Brain microvascular endothelial cell (primary cell): ENCODE measurements around the gene NTM.
A peak's percentile ranks its signal among the peaks of the same experiment; 100 is the strongest.

Experiments
- DNase-seq: peaks from one replicate; pipeline ENCODE4 v3.0.0-alpha.2; 2020
- H3K27ac ChIP-seq: fragments of 250-450 bp; sonication (Bioruptor Pico); 2 replicates; pipeline ENCODE4 v1.5.1; 2020; ENCODE audit warnings: mild to moderate bottlenecking, moderate library complexity
- H3K27me3 ChIP-seq: fragments of 250-450 bp; sonication (Bioruptor Pico); replicated peaks from 2 replicates; pipeline ENCODE4 v1.5.1; 2020; ENCODE audit warnings: mild to moderate bottlenecking
- H3K36me3 ChIP-seq: fragments of 250-450 bp; sonication (Bioruptor Pico); replicated peaks from 2 replicates; pipeline ENCODE4 v1.5.1; 2020; ENCODE audit warnings: mild to moderate bottlenecking
- H3K4me3 ChIP-seq: 2 replicates; pipeline ENCODE4 v1.5.1; 2011; ENCODE audit warnings: low read depth, mild to moderate bottlenecking, control low read depth, low read length, moderate library complexity
- in situ Hi-C: cut with HindIII; loops from 2 replicates; pipeline ENCODE4 v1.10.0; 2017; ENCODE audit warnings: low sequenced_read_pairs, low pct_ligation_motif_present
- TF ChIP-seq, protein P1 (sequence below): IDR thresholded peaks from 2 replicates; pipeline ENCODE4 v1.5.1; 2011; ENCODE audit warnings: low read depth, mild to moderate bottlenecking, moderate library complexity, low read length, control low read depth, inconsistent platforms; ENCODE audit errors: missing control alignments

Gene NTM

DNA sequence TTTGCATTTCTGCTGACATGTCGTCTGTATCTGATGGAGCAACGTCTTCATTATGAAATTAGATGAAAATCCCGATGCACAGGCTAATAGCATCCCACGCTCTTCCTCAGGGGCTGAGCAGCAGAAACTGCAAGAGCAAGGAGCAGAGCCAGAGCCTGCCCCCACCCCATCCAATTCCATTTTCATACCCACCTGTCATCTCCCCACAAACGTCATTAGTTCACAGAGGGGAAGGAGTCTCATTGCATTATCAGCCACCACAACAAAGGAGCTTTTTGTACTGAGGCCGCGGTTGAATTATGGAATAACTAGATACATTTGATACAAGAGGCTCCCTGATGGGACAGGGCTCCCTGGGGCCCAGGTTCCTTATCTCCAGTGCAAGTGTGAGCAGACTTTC, 515.0 kb downstream of the NTM start:
- in situ Hi-C loops: no loop called here
- DNase-seq: no peak
- H3K27ac ChIP-seq: no peak overlapping the region
- no peaks in the 10 kb centered on the region for H3K27me3 ChIP-seq
- TF ChIP-seq, protein P1, sequence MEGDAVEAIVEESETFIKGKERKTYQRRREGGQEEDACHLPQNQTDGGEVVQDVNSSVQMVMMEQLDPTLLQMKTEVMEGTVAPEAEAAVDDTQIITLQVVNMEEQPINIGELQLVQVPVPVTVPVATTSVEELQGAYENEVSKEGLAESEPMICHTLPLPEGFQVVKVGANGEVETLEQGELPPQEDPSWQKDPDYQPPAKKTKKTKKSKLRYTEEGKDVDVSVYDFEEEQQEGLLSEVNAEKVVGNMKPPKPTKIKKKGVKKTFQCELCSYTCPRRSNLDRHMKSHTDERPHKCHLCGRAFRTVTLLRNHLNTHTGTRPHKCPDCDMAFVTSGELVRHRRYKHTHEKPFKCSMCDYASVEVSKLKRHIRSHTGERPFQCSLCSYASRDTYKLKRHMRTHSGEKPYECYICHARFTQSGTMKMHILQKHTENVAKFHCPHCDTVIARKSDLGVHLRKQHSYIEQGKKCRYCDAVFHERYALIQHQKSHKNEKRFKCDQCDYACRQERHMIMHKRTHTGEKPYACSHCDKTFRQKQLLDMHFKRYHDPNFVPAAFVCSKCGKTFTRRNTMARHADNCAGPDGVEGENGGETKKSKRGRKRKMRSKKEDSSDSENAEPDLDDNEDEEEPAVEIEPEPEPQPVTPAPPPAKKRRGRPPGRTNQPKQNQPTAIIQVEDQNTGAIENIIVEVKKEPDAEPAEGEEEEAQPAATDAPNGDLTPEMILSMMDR: no peak
- no peaks in the 10 kb centered on the region for H3K36me3 ChIP-seq
- no peak overlapping the region for H3K4me3 ChIP-seq

DNA sequence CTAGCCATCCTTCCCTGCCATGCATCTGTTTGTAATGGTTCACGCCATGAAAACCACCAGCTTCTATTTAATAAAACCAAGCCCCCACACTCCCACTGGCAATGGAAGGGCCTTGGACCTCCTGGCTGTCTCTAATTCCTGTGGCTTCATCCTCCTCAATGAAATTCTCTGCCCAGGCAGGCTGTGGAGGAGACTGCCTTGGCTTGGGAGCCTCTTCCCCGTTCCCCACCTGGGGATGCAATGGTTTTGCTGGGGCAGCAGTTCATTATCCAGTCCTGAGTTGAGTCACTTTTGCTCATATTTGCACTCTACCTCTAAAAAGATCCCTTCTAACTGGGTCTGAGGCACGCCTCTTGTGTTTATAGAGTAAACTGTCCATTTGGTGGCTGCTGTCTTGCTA, 515.8 kb downstream of the NTM start:
- in situ Hi-C loops: no loop called here
- TF ChIP-seq, protein P1: no peak
- no peak for DNase-seq

DNA sequence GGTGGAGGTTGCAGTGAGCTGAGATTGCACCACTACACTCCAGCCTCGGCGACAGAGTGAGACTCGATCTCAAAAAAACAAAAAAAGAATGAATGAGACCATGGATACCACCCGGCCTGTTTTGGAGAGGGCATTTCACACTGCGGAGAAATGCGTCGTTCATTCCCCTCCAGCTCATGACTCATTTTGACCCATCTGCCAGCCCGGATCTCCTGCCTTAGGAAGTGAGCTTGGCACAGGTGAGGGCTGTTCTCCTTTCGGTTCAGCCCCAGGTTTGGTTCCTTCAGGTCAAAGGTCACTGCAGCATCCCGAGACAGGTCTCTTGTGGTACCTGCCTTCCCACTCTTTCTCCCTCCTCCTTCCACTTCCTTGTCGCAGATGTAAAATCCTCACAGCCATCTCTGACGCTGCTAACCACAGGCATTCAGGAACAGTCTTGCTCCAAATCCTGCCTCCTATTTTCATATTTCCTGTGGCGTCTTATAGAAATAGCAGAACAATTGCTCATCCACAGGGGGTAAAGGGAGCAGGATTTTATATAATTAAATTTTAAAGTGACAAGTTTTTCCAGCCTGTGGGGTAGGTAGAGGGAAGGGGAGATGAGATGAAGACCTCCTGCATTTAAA, 517.9 kb downstream of the NTM start:
- H3K4me3 ChIP-seq: no peak overlapping the region
- TF ChIP-seq, protein P1: no peak
- DNase-seq: peak; percentile 94
- H3K27me3 ChIP-seq: no peaks in the 10 kb centered on the region
- in situ Hi-C loops: no loop called here
- H3K36me3 ChIP-seq: no peaks in the 10 kb centered on the region
- peak overlapping the region; percentile 92 for H3K27ac ChIP-seq

More for the DNA sequence above, 515.8 kb downstream of the NTM start:
- Histone ChIP-seq H3K36me3 (no peaks in the 10 kb centered on the region), H3K27me3 (no peaks in the 10 kb centered on the region), H3K27ac (no peak overlapping the region), H3K4me3 (no peak overlapping the region)

DNA sequence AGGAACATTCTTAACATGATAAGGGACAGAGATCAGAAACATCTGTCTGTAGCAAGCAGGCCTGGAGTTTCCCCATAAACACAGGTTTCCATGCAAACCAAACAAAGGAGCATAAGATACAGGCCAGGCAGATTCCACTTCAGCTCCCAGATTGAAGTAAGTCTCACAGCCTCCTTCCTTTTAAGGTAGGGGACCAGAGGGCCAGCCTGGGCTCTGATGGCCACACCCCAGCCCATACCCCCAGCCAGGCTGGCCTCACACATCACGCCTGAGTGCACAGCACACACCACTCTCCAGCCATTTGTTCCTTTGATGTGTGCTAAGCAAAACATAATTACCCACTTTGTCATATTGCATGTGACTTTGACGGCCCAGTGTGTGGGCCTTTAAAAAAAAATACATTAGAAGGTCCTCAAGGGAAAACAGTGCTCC, 518.7 kb downstream of the NTM start:
- in situ Hi-C loops: no loop called here
- Histone ChIP-seq H3K36me3 (no peaks in the 10 kb centered on the region), H3K27me3 (no peaks in the 10 kb centered on the region), H3K4me3 (no peak overlapping the region), H3K27ac (peak overlapping the region; percentile 92)
- TF ChIP-seq, protein P1: no peak
- DNase-seq: peak; percentile 94

DNA sequence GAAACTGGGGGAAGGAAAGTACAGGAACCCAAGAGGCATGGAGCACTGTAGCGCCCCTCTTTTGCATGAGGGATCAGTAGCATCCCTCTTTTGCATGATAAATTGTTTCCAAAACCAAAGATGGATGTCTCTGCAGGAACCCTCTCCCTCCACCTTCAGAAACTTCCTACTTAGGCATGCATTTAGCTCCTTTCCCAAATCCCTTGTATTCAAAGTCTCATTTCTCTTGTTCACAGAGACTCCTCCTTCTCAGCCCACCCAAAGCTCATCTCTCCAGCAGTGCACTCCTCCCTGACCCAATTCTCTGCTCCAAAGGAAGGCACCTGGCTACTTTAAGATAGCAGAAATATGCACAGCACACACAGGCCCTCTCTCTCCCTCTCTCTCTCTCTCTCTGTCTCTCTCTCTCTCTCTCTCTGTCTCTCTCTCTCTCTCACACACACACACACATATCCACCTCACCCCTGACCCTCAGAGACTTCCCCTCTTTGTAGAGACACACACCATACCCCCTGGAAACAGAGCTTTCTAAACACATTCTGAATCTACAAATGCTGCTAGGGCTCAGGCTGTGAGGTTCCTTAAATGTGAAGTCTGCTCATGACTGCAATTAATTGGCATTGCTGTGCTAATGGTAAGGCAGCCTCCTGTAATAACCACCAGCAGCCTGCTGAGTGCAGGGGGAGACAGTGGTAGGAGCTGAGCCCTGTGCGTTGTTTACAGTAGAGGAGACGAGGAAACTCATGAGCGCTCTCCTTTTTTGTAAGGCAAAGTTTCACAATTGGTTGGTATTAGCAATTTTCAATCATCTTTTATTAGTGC, 519.6 kb downstream of the NTM start:
- Histone ChIP-seq H3K27ac (peak overlapping the region; percentile 92), H3K36me3 (no peaks in the 10 kb centered on the region), H3K4me3 (no peak overlapping the region), H3K27me3 (no peaks in the 10 kb centered on the region)
- no peak for DNase-seq
- TF ChIP-seq, protein P1: peak; percentile 51
- in situ Hi-C loops: no loop called here
